ENCODE data around the gene LRRC4C. TPM values are rescaled to one million over a fixed set of nuclear protein-coding genes. Genes with fewer than 3 reads are reported as not detected.
"Not testable (repeated sequence)": the region's sequence is repeated elsewhere in the genome, so short reads cannot be mapped to it uniquely, and the experiment has no call there.

Gene LRRC4C
- total and polyA plus RNA-seq, 7 donors = 0.98 to 5.4 (median 3.0) TPM; not detected in 1

DNA sequence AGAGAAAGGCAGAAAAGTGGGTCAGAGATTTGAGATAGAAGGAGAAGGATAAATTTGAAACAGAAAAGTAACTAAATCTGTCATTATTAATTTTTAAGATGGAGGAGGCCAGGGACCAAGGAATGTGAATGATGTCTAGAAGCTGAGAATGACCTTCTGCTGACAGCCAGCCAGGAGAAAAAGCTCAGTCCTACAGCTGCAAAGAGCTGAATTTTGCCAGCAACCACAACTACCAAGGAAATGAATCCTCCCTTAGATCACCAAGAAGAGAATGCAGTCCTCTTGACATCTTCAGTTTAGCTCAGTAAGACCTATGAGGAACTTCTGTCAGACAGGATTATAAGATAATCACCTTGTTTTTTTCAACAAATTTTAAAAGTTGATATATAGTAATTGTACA is 538.2 kb downstream of the LRRC4C start:
- TF ChIP-seq POLR2A (IDR thresholded peaks at IDR 0.05) (no peak), POLR2AphosphoS5 (IDR thresholded peaks at IDR 0.05) (no peak), EP300 (IDR thresholded peaks at IDR 0.05) (no peak)
- TF ChIP-seq, protein P1, sequence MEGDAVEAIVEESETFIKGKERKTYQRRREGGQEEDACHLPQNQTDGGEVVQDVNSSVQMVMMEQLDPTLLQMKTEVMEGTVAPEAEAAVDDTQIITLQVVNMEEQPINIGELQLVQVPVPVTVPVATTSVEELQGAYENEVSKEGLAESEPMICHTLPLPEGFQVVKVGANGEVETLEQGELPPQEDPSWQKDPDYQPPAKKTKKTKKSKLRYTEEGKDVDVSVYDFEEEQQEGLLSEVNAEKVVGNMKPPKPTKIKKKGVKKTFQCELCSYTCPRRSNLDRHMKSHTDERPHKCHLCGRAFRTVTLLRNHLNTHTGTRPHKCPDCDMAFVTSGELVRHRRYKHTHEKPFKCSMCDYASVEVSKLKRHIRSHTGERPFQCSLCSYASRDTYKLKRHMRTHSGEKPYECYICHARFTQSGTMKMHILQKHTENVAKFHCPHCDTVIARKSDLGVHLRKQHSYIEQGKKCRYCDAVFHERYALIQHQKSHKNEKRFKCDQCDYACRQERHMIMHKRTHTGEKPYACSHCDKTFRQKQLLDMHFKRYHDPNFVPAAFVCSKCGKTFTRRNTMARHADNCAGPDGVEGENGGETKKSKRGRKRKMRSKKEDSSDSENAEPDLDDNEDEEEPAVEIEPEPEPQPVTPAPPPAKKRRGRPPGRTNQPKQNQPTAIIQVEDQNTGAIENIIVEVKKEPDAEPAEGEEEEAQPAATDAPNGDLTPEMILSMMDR (IDR thresholded peaks at IDR 0.05) = no peak
- no peaks in the 10 kb centered on the region for H3K36me3 ChIP-seq
- intact Hi-C loops (cut with DNase I) = no loop called here
- no peak for DNase-seq
- H3K4me1 ChIP-seq = no peaks in the 10 kb centered on the region
- H3K4me3 ChIP-seq = no peak overlapping the region
- no peaks in the 10 kb centered on the region for H3K27me3 ChIP-seq
- H3K9me3 ChIP-seq = no peaks in the 10 kb centered on the region
- H3K27ac ChIP-seq = no peak overlapping the region

DNA sequence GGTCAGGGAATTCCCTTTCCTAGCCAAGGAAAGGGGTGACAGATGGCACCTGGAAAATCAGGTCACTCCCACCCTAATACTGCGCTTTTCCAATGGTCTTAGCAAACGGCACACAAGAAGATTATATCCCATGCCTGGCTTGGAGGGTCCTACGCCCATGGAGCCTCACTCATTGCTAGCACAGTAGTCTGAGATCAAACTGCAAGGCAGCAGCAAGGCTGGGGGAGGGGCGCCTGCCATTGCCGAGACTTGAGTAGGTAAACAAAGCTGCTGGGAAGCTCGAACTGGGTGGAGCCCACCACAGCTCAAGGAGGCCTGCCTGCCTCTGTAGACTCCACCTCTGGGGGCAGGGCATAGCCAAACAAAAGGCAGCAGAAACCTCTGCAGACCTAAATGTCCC is 548.7 kb downstream of the LRRC4C start:
- intact Hi-C loops (cut with DNase I); H3K36me3 ChIP-seq; H3K4me1 ChIP-seq; H3K4me3 ChIP-seq; H3K9me3 ChIP-seq; H3K27ac ChIP-seq; H3K27me3 ChIP-seq; DNase-seq: not testable (repeated sequence)
- 60 to 70% methylated on average over 6 of the region's 6 CpGs for WGBS, 2 donors

DNA sequence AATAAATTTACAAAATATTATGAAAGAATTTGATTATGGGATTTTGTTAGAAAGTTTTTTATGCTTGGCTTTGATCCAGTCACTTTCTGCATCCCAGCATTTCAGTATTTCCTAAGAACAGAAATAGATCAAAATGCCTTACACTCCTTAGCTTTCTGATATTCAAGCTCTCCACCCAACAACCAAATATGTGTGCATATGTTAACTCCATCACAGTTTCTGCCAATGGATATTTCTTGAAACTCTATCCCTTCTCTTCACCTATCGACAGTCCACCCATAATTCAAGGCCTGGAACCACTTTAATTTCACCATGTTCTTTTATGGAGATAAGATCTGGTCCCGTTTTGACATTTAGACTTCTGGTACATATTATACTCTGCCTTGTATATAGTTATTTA is 565.0 kb downstream of the LRRC4C start:
- H3K27ac ChIP-seq = no peak overlapping the region
- no peaks in the 10 kb centered on the region for H3K9me3 ChIP-seq
- no peaks in the 10 kb centered on the region for H3K36me3 ChIP-seq
- H3K27me3 ChIP-seq = no peaks in the 10 kb centered on the region
- DNase-seq = no peak
- H3K4me1 ChIP-seq = no peaks in the 10 kb centered on the region
- WGBS, 2 donors = 64 to 74% methylated on average over 2 of the region's 2 CpGs
- H3K4me3 ChIP-seq = no peak overlapping the region
- intact Hi-C loops (cut with DNase I) = no loop called here
- TF ChIP-seq EP300 (IDR thresholded peaks at IDR 0.05) = no peak
- TF ChIP-seq, protein P1 (IDR thresholded peaks at IDR 0.05) = no peak
- TF ChIP-seq POLR2A (IDR thresholded peaks at IDR 0.05) = no peak
- TF ChIP-seq POLR2AphosphoS5 (IDR thresholded peaks at IDR 0.05) = no peak

DNA sequence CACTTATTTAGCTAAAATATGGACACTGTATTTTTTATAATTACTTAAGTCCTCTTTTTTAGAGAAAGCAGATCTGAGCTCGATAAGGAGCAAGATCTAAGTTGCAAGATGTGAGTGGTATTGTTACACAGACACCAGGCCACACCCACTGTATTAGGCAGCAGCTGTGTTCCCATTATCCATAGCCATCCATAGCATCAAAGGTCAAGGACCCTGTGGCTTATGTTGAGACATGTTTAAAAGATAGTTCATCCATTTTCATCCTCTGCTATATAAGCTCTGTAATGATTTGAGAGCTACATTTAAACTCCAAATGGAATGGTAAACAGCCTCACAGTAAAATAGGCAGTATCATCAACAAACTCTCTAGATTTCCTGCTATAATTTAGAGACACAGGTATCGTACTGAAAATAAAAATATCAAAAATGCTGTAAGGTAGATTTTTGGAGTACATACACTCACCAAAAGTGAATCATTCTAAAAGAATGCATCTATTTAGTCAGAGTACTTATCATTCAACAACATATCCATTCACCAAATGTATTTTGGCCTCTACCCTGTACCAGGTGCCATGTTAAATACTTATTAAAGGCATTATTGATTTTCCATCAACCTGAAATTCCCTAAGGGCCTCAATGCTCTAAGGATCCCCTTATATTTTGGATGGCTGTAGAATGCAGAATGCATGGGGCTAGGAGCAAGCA is 574.0 kb downstream of the LRRC4C start:
- DNase-seq = no peak
- no peaks in the 10 kb centered on the region for H3K27me3 ChIP-seq
- H3K4me1 ChIP-seq = no peaks in the 10 kb centered on the region
- H3K9me3 ChIP-seq = no peaks in the 10 kb centered on the region
- no peak for TF ChIP-seq POLR2AphosphoS5 (IDR thresholded peaks at IDR 0.05)
- no peak for TF ChIP-seq EP300 (IDR thresholded peaks at IDR 0.05)
- TF ChIP-seq POLR2A (IDR thresholded peaks at IDR 0.05) = no peak
- TF ChIP-seq, protein P1 (IDR thresholded peaks at IDR 0.05) = no peak
- H3K4me3 ChIP-seq = no peak overlapping the region
- no peaks in the 10 kb centered on the region for H3K36me3 ChIP-seq
- intact Hi-C loops (cut with DNase I) = no loop called here
- H3K27ac ChIP-seq = no peak overlapping the region
- WGBS, 2 donors = 60 to 73% methylated on average over 2 of the region's 2 CpGs

DNA sequence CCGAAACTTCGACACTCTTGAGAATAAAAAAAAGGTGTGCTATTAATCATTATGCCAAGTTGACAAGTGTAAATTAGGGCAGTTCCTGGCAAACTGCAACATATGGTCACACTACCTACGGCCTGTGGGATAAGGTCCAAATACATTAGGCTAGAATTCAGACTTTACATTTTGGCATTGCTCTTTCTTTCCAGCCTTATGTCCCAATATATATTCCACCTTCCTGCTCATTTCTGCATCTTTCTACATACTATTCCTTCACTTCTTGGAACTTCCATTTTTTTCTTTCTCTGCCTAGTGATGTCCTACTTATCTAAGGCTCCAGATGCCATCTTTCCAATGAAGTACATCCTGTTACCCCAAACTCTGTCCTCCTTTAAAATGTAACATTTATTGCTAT is 577.2 kb downstream of the LRRC4C start:
- DNase-seq = no peak
- intact Hi-C loops (cut with DNase I) = no loop called here
- Histone ChIP-seq H3K36me3 (no peaks in the 10 kb centered on the region), H3K9me3 (no peaks in the 10 kb centered on the region), H3K27ac (no peak overlapping the region), H3K4me3 (no peak overlapping the region), H3K27me3 (no peaks in the 10 kb centered on the region), H3K4me1 (no peaks in the 10 kb centered on the region)
- TF ChIP-seq, protein P1 (IDR thresholded peaks at IDR 0.05) = no peak
- TF ChIP-seq POLR2AphosphoS5 (IDR thresholded peaks at IDR 0.05) (no peak), POLR2A (IDR thresholded peaks at IDR 0.05) (no peak), EP300 (IDR thresholded peaks at IDR 0.05) (no peak)
- 73 to 77% methylated on average over 3 of the region's 3 CpGs for WGBS, 2 donors
